Kidney glomerular epithelial cell (primary cell): ENCODE results near the gene TXNDC9.
A peak's percentile ranks its signal among the peaks of the same experiment; 100 is the strongest.
"Not testable (repeated sequence)": the region's sequence is repeated elsewhere in the genome, so short reads cannot be mapped to it uniquely, and the experiment has no call there.

Experiments
- DNase-seq: peaks from one replicate; lab custom pipeline; 2025; lab: John Stamatoyannopoulos, UW

TXNDC9 gene

GRCh38 chr2:99325384-99325783, 10.7 kb downstream of the TXNDC9 start:
- DNase-seq = no peak

GRCh38 chr2:99317873-99318200, 18.3 kb downstream of the TXNDC9 start:
- not testable (repeated sequence) for DNase-seq

- no peak for DNase-seq
Observed at GRCh38 chr2:99317161-99317872, 18.8 kb downstream of the TXNDC9 start.

- DNase-seq = not testable (repeated sequence)
Observed at GRCh38 chr2:99301097-99301496, 35.0 kb downstream of the TXNDC9 start, which contains the start of gene LYG1. LYG1 (minus strand) TSS chr2:99301197; CDS start chr2:99295670, 5,527 bp downstream.

DNA sequence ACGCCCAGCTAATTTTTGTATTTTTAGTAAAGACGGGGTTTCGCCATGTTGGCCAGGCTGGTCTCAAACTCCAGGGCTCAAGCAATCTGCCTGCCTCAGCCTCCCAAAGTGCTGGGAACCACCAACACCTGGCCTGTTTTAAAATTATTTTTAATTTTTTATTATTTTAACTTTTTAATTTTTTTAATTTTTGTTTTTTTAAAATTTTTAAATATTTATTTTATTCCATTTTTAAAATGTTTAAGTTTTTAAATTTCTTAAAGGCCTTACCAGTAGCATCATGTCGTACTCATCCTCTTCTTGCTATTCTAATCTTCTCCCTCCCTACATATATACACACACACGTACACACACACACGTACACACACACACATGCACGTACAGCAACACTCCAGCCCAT, 36.6 kb downstream of the TXNDC9 start:
- DNase-seq = no peak

DNA sequence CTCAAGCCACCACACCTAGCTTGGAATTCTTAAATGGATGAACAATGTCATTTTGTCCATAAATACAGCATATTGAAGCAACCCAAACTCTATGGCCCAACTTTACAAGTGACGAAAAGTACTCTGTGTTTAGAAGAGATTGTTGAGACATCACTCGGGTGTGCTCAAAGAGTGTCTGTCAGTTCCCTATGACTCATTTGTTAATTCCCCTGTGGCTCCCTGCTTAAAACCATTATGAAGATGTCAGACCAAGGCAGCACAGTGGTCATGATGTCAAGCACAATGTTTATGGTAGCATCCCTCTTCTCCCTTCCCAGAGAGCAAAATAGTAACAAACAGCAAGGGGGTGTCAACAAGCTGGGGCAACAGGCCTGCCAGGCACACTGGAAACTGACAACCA, 38.1 kb downstream of the TXNDC9 start:
- DNase-seq = no peak

DNA sequence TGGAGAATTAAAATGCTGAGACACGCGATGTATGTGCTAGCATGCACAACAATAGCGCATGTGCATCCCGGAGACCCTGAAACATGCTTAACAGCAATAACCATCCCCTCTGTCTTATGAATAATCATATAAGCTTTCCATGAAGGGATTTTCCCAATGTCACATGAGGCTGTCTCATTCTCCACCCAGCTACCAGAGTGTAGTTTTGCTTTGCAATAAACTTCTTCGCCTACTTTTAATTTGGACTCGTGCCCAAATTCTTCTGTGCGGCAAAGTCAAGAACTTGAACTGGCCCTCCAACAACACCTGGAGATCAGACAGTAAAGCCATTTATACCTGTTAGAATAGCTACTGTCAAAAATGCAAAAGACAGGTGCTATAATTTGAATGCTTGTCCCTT, 50.6 kb downstream of the TXNDC9 start:
- no peak for DNase-seq

DNA sequence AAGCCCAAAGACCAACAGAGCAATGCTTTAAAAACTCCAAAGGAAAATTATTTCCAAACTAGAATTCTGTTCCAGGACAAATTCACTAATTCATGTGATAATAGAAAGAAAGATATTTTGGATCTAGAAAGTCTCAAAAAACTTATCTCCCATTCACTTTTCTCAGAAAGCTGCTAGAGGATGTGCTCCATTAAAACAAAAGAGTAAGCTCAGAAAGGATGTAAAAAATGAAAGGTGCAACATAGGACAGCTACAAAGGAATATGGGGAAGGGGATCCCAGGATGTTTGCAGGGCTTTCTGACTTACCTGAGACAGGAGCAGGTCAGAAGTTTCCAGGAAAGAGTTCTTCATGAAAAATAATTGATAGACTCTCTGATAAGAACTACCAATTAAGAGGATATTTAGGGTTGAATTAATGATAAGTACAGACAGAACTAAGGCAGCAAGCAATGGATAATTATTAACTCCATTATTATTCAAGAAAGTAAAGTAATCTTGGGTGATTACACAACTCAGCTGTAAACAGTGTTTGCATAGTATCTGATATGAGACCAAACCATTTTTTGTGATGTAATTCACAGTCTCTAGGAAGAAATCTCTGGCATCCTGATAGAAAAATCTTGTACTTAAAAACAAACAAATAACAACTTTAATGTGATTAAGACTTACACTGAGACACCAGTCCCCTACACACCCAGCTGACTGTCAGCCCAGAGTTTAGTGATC, 56.0 kb downstream of the TXNDC9 start:
- no peak for DNase-seq

DNA sequence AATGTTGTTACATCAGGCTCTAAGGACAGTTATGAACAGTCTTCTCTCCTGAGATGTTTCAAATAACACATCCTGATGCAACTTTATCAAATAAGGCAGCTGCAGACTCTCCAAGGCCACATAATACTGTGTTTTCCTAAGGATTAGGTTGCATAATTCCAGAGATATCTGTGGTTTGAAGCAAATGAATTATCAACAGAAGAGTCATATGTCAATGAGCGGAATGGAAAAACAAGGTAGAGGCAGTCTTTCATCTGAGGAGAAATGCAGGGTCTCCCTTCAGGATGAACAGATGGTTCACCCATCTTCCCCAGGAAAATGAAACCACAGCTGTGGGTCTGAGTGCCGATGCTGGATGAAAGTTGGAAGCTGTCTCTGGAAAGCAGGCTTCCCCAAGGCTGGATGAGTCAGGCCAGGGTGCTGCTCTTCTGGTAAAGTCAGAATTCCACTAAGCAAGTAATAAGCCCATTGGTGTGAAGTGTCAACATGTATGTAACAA, 57.3 kb downstream of the TXNDC9 start:
- peak; percentile 94 for DNase-seq

DNA sequence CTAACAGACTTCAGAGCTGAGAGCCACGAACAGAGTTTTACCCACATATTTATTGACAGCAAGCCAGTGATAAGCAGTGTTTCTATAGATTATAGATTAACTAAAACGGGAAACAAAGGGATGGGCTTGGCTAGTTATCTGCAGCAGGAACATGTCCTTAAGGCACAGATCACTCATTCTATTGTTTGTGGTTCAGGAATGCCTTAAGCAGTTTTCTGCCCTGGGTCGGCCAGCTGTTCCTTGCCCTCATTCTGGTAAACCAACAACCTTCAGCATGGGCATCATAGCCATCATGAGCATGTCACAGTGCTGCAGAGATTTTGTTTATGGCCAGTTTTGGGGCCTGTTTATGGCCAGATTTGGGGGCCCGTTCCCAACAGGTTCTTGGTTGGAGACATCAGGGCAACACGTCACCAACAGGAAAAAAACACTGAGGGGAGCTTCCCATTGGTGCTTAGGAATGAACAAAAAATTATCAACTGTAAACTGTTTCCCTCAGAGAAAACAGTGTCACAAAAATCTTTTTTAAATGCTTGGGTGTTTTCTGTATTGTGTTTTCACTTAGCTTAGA, 57.9 kb downstream of the TXNDC9 start:
- DNase-seq = not testable (repeated sequence)

GRCh38 chr2:99275882-99276281, 60.3 kb downstream of the TXNDC9 start:
- DNase-seq = no peak
